Fibroblast of lung (primary cell): ENCODE results near the gene IL6. TPM values are rescaled to one million over a fixed set of nuclear protein-coding genes. Genes with fewer than 3 reads are reported as not detected.
A peak's percentile ranks its signal among the peaks of the same experiment; 100 is the strongest.

Experiments
- DNase-seq, 2 donors: peaks; one replicate each; pipeline versions ENCODE4 v3.0.0 to v3.0.0-alpha.2; 2010; ENCODE audit warnings: low read depth in 2 of 2
- H2AFZ ChIP-seq: 2 replicates; pipeline ENCODE4 v1.5.1; 2012; ENCODE audit warnings: low read length, control low read depth, inconsistent platforms
- H3K27ac ChIP-seq: 2 replicates; pipeline ENCODE4 v1.5.1; 2011; ENCODE audit warnings: low read length, control low read depth; ENCODE audit not compliant: insufficient read depth
- H3K27me3 ChIP-seq: 2 replicates; pipeline ENCODE4 v1.5.1; 2011; ENCODE audit warnings: mild to moderate bottlenecking, low read length; ENCODE audit not compliant: control insufficient read depth, insufficient read depth
- H3K36me3 ChIP-seq: 2 replicates; pipeline ENCODE4 v1.5.1; 2011; ENCODE audit warnings: low read length; ENCODE audit not compliant: control insufficient read depth, insufficient read depth
- H3K4me1 ChIP-seq: 2 replicates; pipeline ENCODE4 v1.5.1; 2011; ENCODE audit warnings: low read length; ENCODE audit not compliant: control insufficient read depth, insufficient read depth; ENCODE audit errors: extremely low read depth
- H3K4me2 ChIP-seq: 2 replicates; pipeline ENCODE4 v1.5.1; 2011; ENCODE audit warnings: low read length, control low read depth; ENCODE audit not compliant: insufficient read depth; ENCODE audit errors: extremely low read depth
- H3K4me3 ChIP-seq, 4 experiments: fragments of 200-600 bp in 1 of 4; sonication (generic) in 1 of 4; replicated peaks in 1 of 4; 2 replicates each; pipeline ENCODE4 v1.5.1; 2011 to 2016; ENCODE audit warnings: low read length in 4 of 4, low read depth in 3 of 4, mild to moderate bottlenecking in 3 of 4, control low read depth in 2 of 4, inconsistent platforms in 1 of 4, mixed read lengths in 1 of 4; ENCODE audit not compliant: insufficient read depth in 1 of 4; ENCODE audit errors: control extremely low read depth in 1 of 4
- H3K79me2 ChIP-seq: 2 replicates; pipeline ENCODE4 v1.5.1; 2012; ENCODE audit warnings: mild to moderate bottlenecking, low read length, inconsistent platforms; ENCODE audit not compliant: control insufficient read depth, insufficient read depth
- H3K9ac ChIP-seq: 2 replicates; pipeline ENCODE4 v1.5.1; 2011; ENCODE audit warnings: mild to moderate bottlenecking, low read length, control low read depth; ENCODE audit not compliant: insufficient read depth
- H3K9me3 ChIP-seq: 2 replicates; pipeline ENCODE4 v1.5.1; 2012; ENCODE audit warnings: low read depth, low read length; ENCODE audit not compliant: control insufficient read depth, insufficient read depth
- H4K20me1 ChIP-seq: 2 replicates; pipeline ENCODE4 v1.5.1; 2011; ENCODE audit warnings: low read length; ENCODE audit not compliant: control insufficient read depth, insufficient read depth; ENCODE audit errors: extremely low read depth
- CTCF ChIP-seq, 2 donors: IDR thresholded peaks in 1 of 2; conservative IDR thresholded peaks in 1 of 2; 1 replicate in 1 of 2; 2 replicates in 1 of 2; pipeline ENCODE4 v1.5.1; 2011 to 2012; ENCODE audit warnings: low read length in 2 of 2, control low read depth in 1 of 2, inconsistent platforms in 1 of 2, low read depth in 1 of 2, mild to moderate bottlenecking in 1 of 2
- EZH2 ChIP-seq: IDR thresholded peaks from 2 replicates; pipeline ENCODE4 v1.5.1; 2012; ENCODE audit warnings: low read length, control low read depth, mild to moderate bottlenecking; ENCODE audit errors: missing control alignments
- polyA plus RNA-seq, 2 donors: library from polyadenylated mRNA; depleted of rRNA in 1 of 2; stranded (reverse) in 1 of 2; unstranded in 1 of 2; fragments of >200 nt; gene quantifications; 2 replicates each; pipeline ENCODE4 v1.2.1, GENCODE V29; 2011 to 2012; ENCODE audit warnings: missing spikeins in 1 of 2
- total RNA-seq: library from RNA; depleted of rRNA; stranded (reverse); fragments of >200 nt; gene quantifications from 2 replicates; pipeline ENCODE4 v1.2.1, GENCODE V29; 2014

IL6 gene
- total and polyA plus RNA-seq, 2 donors (not counting 1 experiment from before 2014, with no cell fraction given): 20.2 to 33.7 TPM

DNA sequence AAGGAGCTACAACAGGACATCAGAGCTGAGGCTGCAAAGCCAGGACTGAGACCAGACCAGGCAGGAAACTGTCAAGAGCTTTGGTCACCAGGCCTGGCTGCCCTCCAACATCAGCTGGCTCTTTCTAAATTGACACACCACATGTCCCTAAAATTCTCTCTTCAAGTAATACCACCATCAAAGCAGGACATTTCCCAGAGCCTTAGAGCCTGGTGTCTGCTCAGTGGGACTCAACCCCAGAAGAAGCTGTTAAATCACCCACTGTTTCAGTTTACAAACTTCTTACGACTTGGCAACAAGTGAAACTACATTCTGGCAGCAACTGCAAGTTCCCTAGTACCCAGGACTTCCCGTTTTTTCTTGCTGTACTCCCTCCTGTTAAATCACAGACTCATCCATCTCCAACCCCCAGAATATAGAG lies 3.8 kb upstream of the IL6 start:
- peak; percentile 33 to 71 for DNase-seq
- Histone ChIP-seq H3K9me3 (no peaks in the 10 kb centered on the region), H3K4me3 (no peak overlapping the region), H3K9ac (no peak overlapping the region), H3K79me2 (no peaks in the 10 kb centered on the region), H4K20me1 (no peaks in the 10 kb centered on the region), H3K4me2 (peak overlapping the region; percentile 32), H3K4me1 (peaks cover 21% of the 10 kb centered on the region), H3K27me3 (no peaks in the 10 kb centered on the region), H3K36me3 (no peaks in the 10 kb centered on the region), H3K27ac (peak overlapping the region; percentile 24), H2AFZ (peak overlapping the region; percentile 2)
- TF ChIP-seq EZH2 (no peak), CTCF (conservative IDR thresholded peaks at IDR 0.05 in 1 of 2, IDR thresholded peaks at IDR 0.05 in 1 of 2; ENCODE audit: low read depth in 1 of 2, low read length in 2 of 2) (no peak)

DNA sequence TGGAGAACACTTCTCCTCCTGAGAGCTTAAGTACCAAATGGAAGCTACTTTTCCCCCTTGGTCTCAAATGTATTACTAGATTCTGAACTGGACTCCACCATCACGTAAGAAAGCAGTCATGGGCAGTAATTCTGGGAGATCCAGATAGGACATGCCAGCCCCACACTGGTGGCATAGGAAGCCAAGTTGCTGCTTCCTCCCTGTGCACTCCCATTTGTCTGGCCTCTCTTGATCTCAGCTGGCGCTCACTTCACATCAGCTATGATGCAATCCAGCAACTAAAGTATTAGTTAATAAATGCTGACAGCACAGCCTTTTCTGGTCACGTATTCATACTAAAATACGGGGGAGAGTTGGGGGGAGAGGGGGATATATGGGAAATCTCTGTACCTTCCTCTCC lies 3.4 kb upstream of the IL6 start:
- peak in 1 of 2 donors; percentile 71 for DNase-seq
- Histone ChIP-seq H2AFZ (peak overlapping the region; percentile 2), H3K4me2 (peak overlapping the region; percentile 32), H3K9ac (no peak overlapping the region), H3K4me1 (peaks cover 18% of the 10 kb centered on the region), H4K20me1 (no peaks in the 10 kb centered on the region), H3K79me2 (no peaks in the 10 kb centered on the region), H3K36me3 (no peaks in the 10 kb centered on the region), H3K9me3 (no peaks in the 10 kb centered on the region), H3K27ac (peak overlapping the region; percentile 24), H3K27me3 (no peaks in the 10 kb centered on the region), H3K4me3 (no peak overlapping the region)
- TF ChIP-seq CTCF (conservative IDR thresholded peaks at IDR 0.05 in 1 of 2, IDR thresholded peaks at IDR 0.05 in 1 of 2; ENCODE audit: low read depth in 1 of 2, low read length in 2 of 2) (no peak), EZH2 (no peak)

DNA sequence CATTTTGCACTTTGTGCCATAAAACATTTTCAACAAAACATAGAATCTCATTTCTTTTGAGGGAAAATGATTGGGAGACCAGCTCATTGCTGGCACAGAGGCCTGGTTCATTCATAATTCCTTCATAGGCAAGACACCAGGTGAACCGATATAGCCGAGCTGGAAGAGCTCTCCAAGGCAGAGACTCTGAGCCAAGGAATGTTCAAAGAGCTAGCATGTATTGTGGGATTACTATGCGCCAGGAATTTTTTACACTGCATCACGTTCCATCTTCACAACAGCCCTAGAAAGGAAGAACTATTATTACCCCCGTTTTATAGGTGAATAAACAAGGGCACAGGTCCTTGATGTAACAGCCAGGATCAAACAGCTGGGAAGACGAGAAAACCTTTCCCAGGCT lies 2.1 kb upstream of the IL6 start:
- H3K4me3 ChIP-seq: no peak overlapping the region
- H3K9me3 ChIP-seq: no peaks in the 10 kb centered on the region
- peaks cover under 1% of the 10 kb centered on the region for H3K36me3 ChIP-seq
- TF ChIP-seq EZH2 (no peak), CTCF (conservative IDR thresholded peaks at IDR 0.05 in 1 of 2, IDR thresholded peaks at IDR 0.05 in 1 of 2; ENCODE audit: low read depth in 1 of 2, low read length in 2 of 2) (no peak)
- H3K4me2 ChIP-seq: no peak overlapping the region
- H3K9ac ChIP-seq: no peak overlapping the region
- no peak overlapping the region for H3K27ac ChIP-seq
- H2AFZ ChIP-seq: no peak overlapping the region
- H3K79me2 ChIP-seq: no peaks in the 10 kb centered on the region
- H3K4me1 ChIP-seq: peaks cover 14% of the 10 kb centered on the region
- DNase-seq: peak in 1 of 2 donors; percentile 68
- no peaks in the 10 kb centered on the region for H4K20me1 ChIP-seq
- H3K27me3 ChIP-seq: no peaks in the 10 kb centered on the region
